Stimulated activated CD8-positive, alpha-beta memory T cell treated with anti-CD3 and anti-CD28 coated beads, Interleukin-15, amount 100 ng/mL, for 1 hour (primary cell): ENCODE data around the gene NXN.
"Not testable (repeated sequence)": the region's sequence is repeated elsewhere in the genome, so short reads cannot be mapped to it uniquely, and the experiment has no call there.

ENCODE experiments used
- DNase-seq: peaks from one replicate; pipeline ENCODE4 v3.0.0-alpha.2; 2020; ENCODE audit warnings: low read depth

The NXN gene

DNA sequence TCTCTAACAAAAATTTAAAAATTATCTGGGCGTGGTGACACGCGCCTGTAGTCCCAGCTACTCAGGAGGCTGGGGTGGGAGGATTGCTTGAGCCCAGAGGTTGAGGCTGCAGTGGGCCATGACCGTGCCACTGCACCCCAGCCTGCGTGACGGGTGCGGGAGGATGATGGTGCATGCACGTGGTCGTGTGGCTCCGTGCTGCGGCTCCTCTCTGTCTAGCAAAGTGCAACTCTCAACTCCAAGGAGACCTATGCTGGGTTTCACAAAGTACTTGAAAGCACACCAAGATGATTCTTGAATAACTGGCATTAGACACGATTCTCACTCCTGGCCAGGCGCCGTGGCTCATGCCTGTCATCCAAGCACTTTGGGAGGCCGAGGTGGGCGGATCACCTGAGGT lies 25.8 kb downstream of the NXN start:
- DNase-seq, result no peak

DNA sequence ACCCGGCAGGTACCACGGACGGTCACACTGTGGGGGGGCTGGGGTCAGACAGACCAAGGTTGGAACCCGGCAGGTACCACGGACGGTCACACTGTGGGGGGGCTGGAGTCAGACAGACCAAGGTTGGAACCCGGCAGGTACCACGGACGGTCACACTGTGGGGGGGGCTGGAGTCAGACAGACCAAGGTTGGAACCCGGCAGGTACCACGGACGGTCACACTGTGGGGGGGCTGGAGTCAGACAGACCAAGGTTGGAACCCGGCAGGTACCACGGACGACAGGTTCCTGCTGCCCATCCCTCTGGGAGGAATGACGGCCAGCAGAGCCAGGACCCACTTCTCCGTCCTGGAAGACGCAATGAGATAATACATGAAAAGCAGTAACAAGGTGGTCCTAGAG lies 27.0 kb downstream of the NXN start:
- DNase-seq, result not testable (repeated sequence)

DNA sequence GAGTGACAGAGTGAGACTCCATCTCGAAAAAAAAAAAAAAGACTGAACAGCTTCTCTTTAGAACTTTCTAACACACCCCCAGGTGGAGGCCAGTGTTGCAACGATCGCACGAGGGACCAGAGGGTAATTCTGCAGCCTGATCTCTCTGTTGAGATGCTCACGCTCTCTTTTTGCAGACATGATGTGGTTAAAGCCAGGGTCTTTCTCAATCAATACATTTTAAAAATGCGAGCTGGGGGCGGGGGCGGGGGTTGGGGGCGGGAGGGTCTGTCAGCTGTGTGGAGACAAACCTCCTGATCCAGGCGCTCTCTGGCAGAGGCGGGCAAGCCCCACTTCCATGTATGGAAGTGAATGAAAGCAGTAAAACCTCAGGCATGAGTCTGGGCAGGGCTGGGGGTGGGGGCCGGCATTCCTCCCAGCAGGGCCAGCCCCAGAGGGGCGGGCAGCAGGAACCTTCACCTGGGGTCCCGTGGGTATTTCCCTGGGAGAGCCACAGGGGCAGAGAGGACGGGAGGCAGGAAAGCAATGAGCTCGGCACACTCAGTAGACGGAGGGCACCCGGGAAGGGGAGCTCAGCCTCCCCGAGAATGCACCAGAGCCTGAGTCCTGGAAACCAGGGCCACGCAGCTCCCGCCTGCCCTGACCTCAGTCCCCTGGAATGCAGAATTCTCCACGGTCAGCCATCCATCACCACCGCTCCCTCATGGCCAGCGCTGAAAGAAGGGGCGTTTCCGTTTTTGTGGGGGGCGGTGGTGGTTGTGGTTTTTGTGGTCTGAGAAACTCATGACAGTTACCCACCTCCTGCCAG lies 28.0 kb downstream of the NXN start:
- no peak for DNase-seq

DNA sequence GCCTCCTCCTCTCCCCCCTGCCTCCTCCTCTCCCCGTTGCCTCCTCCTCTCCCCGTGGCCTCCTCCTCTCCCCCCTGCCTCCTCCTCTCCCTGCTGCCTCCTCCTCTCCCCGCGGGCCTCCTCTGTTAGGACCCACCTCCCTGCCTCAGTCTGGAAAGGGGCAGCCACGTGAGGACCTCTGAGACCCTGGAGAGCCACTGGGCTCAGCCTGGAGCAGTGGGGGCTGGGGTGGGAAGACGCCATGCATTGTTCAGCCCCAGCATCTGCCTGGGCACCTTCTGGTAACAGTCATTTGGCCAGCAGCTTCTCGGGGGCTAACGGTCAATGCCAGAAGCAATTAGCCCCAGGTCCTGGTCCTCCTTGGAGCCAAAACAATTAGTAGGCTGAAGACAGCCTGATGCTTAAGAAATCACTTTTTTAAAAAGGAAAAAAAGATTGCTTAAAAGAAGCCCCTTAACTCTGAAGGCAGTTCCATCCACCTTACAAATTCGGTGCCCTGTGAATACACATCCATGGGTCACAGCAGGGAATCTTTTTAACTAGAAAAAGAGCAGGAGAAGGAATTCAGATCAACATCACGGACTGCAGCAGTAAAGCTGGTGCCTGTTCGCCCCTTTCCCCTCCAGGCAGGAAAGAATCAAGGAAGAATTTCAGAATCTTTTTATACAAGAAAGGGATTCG lies 29.8 kb downstream of the NXN start:
- no peak for DNase-seq

DNA sequence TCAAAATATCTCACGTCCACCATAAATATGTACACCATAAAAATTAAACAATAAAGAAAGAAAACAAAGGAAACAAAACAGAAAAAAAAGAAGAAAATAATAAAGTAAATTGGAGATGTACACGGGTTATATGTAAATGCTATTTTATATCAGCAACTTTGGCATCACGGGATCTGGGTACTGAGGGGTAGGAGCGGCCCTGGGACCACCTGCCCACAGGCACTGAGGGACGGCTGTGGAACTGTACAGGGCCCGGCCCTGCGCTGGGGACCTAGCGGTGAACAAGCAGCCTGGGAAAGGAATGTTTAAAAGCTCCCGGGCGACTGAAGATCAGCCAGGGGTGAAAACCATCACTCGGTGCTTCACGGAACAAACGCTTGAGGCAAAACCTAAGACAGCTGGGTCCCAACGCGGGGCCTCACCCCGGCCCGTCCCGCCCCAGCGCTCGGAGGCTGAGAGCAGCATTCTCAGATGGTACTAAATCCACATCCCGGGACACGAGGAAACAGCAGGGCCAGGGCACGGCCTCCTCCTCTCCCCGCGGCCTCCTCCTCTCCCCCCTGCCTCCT lies 31.2 kb downstream of the NXN start:
- no peak for DNase-seq

DNA sequence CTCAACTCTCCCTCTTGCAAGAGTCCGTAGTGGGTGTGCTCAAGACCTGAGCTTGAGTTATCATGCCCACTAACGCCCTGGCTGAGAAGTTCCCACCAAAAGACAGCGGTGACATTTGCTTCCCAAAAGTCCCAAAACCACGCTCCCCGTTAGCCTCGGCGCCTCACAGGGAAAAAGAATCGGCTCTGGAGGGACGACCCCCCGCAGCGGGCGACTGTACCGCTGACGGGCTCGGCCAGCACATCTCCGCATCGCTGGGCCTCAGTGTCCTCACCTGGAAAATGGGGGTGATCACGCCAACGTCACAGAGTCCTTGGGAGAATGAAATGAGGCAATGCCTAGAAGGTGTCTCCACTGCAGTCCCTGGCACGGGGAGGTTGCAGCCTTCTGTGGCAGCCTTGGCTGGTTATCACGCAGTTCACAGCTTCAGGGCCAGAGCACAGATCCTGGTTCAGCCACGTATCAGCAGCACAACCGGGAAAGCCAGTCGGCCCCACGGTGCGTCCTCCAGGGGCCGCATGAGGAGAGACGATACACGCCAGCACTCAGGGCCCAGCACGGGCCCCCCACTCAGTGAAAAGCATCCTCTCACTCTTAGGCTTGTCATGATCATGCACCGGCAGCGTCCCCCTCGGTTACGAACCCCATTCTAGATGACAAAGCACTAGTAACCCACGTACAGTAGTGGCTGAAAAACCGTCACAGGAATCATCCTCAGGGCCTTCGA lies 32.9 kb downstream of the NXN start:
- DNase-seq, result no peak

DNA sequence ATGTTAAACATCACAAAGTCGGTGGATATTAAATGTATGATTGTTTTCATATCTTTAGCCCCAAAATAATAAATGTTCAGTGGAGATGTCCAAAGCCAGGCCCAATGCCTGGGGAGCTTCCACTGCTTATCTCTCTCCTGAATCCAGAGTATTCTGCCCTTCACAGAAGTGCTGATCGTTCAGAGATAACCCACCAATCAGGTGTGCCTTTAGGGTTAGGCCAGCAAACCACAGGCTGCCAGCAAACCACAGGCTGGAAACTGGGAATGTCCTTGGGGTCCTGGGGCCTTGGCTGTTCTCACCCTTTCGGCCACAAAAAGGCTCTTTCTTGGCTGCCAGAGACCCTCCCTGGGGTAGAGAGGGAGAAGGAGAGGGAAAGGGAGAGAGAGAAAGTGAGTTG lies 33.9 kb downstream of the NXN start:
- no peak for DNase-seq

DNA sequence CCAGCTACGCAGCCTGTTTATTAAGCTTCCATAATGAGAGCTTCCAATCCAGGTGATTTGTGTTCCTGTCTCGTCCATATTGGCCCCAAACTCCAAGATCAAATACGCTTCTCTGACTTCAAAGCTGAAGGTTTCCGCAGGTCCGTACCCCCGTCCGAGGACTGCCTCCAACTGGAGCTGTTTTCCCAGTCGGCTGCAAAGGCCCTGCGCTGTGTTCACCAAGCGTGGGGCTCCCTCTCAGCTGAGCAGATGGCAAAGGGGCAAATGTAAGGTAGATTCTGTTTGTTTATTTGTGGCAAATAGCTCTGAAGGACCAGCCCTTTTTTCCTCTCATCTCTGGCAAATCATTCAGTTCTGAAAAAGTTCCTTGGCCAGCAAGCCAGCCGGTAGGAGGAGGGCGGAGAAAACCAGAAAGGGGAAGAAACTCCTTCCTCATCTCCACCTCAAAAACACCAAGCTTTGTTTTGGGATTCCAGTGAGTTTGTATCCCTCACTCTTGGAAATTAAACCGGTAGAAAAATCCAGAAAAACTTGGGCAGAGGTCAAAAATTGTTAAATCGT lies 35.2 kb downstream of the NXN start:
- DNase-seq, result no peak

DNA sequence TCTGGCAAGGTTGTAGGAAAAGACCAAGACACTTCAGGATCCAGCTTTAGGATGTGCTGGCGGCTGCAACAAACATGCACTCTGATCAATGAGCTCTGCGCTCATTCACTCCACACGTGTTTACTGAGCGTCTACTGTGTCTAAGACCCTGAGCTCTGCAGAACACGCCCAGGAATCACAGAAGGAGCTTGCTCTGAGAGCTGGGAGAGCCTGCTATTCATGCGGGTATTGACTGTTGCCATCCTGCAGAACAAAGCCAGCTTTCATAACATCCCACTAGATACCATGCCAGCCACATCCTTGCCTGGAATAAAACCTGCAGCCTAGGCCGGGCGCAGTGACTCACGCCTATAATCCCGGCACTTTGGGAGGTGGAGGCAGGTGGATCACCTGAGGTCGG lies 44.1 kb downstream of the NXN start:
- DNase-seq, result no peak

DNA sequence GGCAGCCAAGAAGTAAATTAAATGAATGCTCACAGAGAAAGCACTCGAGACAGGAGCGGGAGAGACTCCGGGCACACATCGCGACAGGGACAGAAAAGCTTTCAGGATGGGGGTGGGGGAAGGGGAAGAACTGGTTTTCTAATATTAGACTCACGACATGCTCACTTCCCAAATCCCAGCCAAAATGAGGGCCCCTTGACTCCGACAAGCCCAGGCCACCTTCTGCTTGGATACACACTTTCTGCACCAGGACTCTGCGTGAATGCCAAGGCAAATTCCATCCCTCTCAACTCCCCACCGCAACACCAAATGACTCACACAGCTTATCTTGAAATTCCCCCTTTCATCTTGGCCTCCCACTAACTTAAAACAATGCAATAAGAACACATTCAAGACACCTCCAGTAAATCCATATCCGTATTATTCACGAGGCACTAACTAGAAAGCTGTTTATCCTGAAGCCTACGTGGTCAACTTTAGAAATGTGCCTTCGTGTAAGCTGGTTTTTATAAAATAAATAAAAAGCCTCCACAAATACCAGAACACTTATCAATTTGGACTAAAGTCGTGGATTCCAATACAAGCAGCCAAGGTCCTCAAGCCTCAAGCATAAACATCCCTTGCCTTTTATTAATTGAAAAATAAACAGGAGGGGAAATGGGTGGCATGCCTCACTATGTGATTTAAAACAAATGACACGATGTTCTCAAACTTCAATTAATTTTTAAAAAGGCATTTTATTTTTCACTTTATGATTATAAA lies 46.1 kb downstream of the NXN start:
- no peak for DNase-seq

DNA sequence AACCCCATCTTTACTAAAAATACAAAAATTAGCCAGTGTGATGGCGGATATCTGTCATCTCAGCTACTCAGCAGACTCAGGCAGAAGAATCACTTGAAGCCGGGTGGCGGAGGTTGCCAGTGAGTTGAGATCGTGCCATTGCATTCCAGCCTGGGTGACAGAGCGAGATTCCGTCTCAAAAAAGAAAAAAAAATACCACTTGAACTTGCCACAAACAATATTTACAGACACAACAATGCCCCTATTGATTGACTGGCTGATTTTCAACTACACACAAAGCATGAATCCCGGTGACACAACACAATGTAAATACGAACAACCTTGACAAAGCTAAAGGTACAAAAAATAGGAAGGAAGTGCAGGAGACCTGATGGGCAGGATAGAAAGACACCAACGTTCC lies 49.3 kb downstream of the NXN start:
- DNase-seq, result no peak

DNA sequence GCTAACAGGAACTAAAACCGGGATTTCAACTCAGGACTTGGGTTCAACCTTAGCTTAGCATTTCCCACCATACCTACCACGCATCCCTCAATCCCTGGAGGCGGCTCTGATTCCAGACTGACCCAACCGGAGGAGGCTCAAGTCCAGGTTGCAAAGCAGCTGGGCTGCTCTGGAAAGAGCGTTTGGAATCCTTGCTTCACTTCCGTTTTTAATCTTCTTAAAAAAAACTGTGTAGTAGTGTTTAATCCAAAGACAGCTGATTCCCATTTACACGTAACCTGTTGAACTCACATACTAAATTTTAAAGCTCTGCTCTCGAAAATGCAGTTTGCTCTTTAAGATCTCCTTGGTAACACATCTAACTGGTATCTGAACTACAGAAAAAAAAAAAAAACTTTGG lies 50.0 kb downstream of the NXN start:
- DNase-seq, result no peak

DNA sequence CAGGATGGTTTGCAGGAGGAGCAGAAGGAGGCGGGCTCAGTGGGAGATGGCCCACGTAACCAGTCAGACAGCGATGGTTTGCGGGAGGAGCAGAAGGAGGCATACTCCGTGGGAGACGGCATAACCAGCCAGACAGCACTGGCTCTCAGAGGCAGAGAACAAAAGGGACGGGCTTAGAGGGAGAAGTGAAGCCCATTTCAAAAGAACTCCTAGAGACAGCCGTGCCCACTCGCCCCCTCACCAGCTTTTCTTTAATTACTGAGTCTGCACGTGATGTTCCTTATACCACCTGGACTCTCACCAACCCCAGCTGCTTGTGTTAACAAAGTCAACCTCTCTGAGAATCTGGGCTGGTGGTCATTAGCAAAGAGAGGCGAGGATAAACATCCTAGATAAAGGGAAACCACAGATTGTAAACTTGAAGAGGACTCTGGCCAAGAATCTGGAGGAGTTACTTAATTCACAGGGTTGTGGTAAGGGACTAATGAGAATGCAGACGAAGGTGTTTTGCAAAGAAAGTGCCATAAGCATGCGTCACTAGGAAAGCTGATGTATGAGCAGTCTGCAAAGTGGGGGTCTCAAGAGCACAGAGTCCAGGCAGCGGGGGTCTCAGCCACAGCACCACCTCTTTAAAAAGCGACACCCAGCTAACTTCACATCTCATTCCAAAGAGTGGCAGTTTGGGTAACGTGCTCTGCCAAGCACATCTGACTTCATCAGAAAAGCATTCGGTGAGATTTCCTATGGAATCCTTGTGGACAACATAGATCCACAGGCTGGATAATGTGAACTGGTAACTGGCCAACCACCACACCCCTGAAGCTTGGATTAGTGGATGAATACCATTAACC lies 51.7 kb downstream of the NXN start:
- no peak for DNase-seq

DNA sequence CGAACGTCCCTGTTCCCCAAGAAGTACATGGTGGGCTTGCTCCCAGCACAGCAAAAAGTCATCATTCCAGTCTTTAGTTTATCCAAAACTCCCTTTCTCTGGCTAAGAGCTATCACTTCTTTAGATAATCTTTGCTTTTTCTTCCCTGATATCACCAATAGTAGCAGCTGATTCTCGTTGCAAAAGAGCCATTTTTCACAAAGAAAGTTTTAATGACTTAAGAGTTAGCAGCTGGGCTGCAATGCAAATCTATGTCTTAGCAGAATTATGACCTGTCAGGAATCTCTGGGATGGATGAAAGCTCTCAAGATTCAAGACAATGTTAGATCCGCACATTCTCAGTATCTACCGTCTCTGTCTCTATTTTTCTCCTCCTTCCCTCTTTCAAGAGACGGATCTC lies 53.8 kb downstream of the NXN start:
- DNase-seq, result no peak

DNA sequence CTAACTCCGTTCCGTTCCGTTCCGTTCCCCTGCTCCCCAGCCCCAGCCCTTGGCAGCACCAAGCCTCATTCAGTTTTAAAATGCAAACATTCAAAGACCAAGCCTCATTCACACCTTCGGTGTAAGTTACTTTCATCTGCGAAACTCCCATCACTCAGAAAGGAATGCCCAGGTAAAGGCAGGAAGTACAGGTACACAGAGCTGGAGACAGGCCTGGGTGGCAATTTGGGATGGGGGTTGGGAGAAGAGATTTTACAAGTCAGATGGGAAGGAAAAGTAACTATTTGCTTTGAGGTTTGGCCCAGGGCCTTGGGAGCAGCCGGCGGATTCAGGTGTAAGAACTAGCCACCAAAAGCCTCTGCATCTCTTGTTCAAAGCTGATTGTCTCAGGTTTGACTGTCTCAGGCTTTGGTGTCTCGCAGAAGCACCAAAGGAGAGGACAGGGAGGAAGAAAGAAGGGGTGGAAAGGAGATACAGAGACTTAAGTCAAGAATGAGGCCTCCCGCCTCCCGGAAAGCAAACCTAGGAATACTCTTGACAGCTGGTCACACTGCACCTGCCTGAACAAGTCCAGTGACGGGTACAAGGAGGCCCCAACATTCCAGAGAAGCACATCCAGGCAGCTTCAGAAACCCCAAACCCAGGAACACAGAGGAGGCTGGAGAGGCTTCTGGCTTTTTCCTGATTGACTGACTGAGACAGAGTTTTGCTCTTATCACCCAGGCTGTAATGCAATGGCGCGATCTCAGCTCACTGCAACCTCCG lies 54.7 kb downstream of the NXN start:
- no peak for DNase-seq

DNA sequence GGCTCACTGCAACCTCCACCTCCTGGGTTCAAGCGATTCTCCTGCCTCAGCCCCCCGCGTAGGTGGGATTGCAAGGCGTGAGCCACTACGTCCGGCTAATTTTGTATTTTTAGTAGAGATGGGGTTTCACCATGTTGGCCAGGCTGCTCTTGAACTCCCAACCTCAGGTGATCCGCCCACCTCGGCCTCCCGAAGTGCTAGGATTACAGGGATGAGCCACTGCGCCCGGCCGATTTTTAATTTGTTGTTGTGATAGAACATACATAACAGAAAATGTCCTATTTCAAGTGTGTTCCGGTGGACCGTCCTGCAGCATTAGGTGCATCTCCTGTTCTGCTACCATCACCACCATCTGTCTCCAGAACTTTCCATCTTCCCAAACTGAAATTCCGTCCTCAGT lies 55.3 kb downstream of the NXN start:
- not testable (repeated sequence) for DNase-seq

DNA sequence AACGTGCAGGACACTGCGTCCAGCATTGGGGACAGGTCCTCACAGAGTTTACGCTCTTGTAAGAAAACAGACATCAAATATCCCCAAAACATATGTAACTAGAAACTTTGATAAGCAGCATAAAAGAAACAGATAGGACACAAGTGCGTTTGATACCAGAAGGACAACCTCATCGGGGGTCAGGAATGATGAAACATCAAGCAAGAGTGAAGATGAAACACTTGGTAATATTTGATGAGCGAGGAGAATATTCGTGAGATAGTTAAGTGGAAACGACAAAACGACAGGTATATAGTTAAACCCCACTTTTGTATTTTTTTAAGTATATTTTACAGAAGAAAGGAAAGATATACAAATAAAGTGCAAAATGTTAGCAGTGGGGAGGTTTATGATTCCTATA lies 55.9 kb downstream of the NXN start:
- DNase-seq, result no peak

DNA sequence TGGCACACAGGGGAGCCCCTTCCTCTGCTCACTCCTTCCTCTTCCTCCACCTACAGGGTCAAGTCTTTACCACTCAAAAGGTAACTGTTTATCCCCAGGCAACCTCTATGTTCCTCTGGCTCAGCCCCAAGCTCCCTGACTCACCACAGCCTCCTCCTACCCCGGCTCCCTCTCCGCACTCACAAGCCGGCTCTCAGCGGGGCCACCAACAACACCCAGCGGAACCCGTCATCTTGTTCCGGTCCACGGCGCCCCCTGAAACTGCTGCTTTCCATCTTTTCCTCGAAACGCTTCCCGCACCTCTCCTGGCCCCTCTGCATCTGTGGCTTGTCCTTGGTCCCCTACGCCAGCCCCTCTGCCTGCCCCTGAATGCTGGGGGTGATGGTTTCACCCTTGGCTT lies 58.4 kb downstream of the NXN start:
- DNase-seq, result no peak

DNA sequence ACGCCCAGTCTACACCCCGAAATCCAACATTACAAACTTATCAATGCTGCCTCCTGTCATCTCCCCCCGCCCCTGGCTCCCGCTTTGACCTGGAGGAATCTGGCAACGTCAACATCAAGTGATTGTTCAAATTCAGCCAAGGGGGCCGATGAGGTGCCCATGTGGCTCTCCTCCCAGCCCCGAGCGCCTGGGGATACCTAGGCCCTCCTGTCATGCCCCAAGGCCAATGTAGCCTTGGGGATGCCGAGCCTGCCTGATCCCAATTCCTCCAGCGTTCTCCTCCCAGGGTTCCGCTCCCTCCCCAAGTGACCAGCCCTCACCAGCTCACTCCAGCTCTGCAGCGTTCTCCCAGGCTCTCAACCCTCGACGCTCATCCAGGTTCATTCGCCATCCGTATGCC lies 59.4 kb downstream of the NXN start:
- no peak for DNase-seq
